Activated CD4-positive, alpha-beta T cell treated with anti-CD3 and anti-CD28 coated beads for 4 hours (primary cell): Measurements from ENCODE around the gene CADM2.

Source experiments
- DNase-seq, 2 donors: peaks; one replicate each; pipeline ENCODE4 v3.0.0-alpha.2; 2020

CADM2 gene

GRCh38 chr3:85342915-85343314 lies 384.1 kb downstream of the CADM2 start:
- no peak for DNase-seq

GRCh38 chr3:85355572-85355971 lies 396.8 kb downstream of the CADM2 start:
- no peak for DNase-seq

DNA sequence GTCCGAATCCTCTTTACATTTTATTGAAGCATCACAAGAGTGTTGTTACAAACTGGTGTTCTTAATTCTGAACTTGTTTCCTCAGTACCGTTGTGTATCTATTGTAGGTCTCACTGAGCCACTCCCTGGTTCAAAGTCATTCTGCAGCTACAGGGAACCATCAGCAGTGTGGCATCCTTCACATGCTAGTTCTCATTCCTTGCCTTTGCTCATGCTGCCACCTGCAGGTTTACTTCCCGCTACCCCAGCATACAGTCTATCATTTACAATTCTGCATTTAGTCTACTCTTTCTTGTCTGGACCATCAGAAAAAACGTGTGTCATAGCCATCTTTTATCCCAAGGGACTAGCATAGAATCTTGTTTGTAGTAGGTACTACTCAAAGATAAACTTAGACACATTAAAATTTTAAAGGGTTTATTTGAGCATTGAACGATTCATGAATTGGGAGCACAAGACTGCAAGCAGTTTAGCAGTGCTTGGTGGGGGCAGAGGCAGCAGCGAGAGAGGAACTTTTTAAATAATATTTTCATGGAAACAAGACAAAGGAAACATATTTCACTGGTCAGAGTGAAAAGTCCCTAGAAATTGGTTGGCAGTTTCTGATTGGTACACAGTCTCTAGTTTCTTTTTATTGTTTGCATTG lies 402.1 kb downstream of the CADM2 start:
- DNase-seq: no peak

DNA sequence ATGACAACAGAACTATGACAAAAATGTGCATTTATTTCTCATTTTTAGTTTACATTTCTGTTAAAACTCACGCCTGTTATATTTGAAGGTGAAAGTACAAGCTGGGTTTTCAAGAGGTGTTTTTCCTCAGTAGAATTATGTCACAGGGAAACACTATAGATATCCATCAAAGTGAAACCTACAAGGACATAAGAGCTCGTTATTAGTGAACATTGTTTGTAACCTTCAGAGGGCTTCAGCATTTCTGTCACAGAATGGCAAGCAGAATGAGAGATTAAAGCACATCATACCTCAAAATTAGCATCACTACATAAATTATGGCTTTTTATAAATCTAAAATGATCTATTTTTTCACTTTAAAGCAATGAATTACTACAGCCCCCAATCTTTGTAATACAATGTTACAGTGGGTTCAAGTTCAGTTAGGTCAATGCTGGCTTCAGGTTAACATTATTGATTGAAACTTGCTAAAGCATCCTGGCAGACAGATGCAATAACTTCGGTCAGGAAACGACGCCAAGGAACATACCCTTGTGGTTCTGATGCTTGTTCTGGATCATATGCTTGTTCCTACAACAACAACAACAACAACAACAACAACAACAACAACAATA lies 405.6 kb downstream of the CADM2 start:
- no peak for DNase-seq

- no peak for DNase-seq
These were observed 411.6 kb downstream of the CADM2 start for GRCh38 chr3:85370341-85370740.

- DNase-seq: no peak
These were observed 417.3 kb downstream of the CADM2 start for GRCh38 chr3:85376131-85376530.

- no peak for DNase-seq
These were observed 418.3 kb downstream of the CADM2 start for GRCh38 chr3:85377115-85377514.

- DNase-seq: no peak
These were observed 425.6 kb downstream of the CADM2 start for GRCh38 chr3:85384372-85384771.

GRCh38 chr3:85387913-85388505 lies 429.2 kb downstream of the CADM2 start:
- DNase-seq: no peak

GRCh38 chr3:85394424-85394823 lies 435.6 kb downstream of the CADM2 start:
- DNase-seq: no peak

GRCh38 chr3:85397434-85397833 lies 438.6 kb downstream of the CADM2 start:
- DNase-seq: no peak

GRCh38 chr3:85426121-85426520 lies 467.3 kb downstream of the CADM2 start:
- DNase-seq: no peak

DNA sequence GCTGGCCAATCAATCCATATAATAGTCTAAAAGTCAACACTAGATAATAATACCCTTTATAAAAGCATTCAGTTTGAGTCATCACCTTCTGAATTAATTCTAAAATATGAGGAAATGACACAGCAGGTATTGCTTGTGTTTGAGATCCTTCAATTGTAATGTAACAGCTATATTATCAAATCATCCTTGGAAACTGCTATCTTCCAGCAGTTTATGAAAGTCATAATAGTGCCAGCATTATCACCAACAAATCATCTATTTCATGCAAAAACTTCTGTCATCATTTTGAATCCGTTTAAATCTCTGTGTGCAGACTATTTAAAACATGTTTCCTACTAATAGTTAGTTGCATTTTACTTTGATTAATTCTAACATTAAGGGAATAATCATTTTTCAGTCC lies 468.7 kb downstream of the CADM2 start:
- DNase-seq: no peak

DNA sequence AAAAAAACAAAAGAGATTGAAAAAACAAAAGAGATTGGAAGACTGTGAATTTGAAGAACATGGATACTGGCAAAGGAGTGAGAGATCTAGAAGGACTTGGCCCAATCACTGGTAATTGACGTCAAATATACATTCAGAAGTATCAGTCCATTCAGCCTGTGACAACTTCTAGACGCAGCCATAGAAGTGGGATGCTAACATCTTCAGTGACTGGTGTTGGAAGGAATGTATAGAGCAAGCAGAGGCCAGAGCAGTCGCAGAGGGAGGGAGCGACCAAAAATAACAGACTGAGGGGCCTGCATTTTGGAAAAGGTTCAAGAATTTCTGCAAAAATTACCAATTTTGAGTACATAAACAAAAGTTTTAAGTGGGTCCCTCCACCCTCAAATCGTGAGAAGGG lies 473.3 kb downstream of the CADM2 start:
- no peak for DNase-seq

DNA sequence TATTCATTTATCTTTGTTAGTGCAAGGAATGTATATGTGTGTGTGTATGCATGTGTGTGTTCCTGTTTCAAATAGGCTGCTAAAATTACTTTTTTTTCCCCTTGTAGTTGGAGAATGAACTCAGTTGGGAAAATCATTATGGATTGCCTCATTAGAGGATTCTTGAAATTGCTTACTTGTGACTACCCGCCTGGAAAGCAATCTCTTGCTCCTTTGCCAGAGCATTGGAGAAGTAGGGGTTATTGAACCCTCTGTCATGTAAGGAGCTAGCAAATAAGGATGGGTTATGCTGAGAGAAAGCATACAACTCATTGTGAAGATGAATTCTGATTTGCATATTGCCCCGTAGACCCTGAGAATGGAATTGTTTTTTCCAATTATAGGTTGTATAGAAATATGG lies 474.5 kb downstream of the CADM2 start:
- no peak for DNase-seq

DNA sequence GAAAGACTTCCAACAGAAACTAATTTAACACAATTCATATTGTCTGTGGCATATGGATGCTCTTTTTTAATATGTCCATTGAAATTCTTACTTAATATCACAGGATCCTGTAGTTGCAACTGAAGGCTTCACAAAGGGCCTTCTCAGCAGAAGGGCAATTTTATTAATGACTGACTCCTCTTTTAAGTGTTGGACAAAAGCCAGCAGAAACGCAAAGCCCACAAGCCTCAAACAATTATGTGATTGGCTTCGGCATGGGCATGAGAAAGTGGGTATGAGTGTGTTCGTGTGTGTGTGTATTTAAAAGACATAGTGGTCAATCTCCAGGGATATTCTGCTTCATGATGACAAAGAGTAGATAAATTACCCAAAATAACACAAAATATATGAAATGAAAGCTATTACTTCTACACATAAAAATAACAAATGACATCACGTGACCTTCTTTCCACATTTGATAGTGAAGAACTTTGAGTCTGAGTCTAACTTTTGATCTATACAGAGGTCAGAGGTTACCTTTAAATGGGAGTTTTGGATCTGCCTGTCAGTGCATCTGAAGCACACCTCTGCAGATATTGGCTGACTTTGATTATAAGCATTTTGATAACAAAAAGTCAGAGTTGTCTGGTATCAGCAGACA lies 496.9 kb downstream of the CADM2 start:
- DNase-seq: no peak

GRCh38 chr3:85474241-85474640 lies 515.5 kb downstream of the CADM2 start:
- DNase-seq: no peak

- no peak for DNase-seq
These were observed 516.6 kb downstream of the CADM2 start for GRCh38 chr3:85475346-85475745.

DNA sequence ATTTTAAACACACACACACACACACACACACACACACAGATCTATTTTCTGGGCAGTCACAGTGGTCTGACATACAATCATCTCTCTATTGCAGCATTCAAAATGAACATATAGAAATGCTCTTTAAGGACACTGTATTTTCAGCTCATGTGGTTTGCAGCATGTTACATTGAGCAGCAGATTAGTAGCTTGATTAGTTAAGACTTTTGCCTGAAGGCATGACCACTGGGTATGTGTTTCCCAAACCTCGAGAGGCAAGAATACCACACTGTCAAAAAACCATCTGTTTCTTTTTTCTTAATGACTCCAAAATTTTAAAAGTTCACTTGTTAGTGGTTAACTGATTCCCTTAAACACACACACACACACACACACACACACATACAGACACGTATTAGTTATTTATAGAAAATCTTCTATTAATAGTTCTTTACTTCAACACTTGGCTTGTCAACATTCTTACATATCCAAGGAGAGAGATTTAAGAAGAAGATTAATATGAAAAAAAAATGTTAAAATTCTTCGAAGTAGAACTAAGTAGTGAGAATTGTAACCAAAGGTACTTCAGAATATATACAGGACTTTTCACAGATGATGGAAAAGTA lies 518.2 kb downstream of the CADM2 start:
- no peak for DNase-seq

GRCh38 chr3:85481411-85482212 lies 522.8 kb downstream of the CADM2 start:
- no peak for DNase-seq

- DNase-seq: no peak
These were observed 523.4 kb downstream of the CADM2 start for GRCh38 chr3:85482213-85482490.

DNA sequence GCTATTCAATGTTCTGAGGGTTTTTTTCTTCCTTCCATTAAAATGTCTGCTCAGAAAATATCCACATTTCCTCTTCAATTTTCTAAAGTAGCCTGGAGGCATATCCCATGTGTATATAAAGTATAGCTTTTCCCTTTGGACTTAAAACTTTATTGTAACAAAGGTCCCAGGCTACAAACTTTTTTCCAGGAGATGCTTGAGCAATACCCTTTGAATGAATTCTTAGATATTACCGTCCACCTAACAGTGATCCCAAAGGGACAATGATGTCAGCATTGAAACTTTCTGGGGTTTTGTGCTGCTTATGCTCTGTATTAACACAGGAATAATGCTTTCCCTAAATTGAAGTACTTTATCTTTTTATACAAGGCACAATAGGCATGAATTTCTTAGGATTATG lies 525.2 kb downstream of the CADM2 start:
- DNase-seq: no peak

- no peak for DNase-seq
These were observed 528.6 kb downstream of the CADM2 start for GRCh38 chr3:85487375-85487774.
